ENCODE data around the gene CCDC73. TPM values are rescaled to one million over a fixed set of nuclear protein-coding genes. Genes with fewer than 3 reads are reported as not detected.
A peak's percentile ranks its signal among the peaks of the same experiment; 100 is the strongest.
"Not testable (repeated sequence)": the region's sequence is repeated elsewhere in the genome, so short reads cannot be mapped to it uniquely, and the experiment has no call there.

The CCDC73 gene
- total RNA-seq, 2 donors from 2014 or later = not detected

DNA sequence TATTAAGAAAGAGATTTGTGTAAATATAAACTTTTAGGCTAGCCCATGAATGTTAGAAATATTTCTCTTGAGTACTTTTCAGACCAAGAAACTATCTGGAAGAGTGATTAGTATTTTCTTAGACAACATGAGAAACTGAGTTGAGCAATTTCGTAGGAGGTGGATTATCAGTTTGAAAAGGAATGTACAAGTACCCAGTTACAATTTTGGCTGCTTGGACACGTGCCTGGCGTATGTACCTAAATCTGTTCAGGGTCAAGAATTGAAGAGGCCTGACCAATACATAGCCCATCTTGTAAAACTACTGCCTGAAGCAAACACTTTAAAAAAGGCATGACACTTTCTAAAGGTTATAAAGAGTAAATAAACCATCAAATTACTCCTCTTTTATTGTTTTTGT is 71.1 kb downstream of the CCDC73 start:
- intact Hi-C loops (cut with DNase I, micrococcal nuclease) = no loop called here
- DNase-seq (no peak), ATAC-seq (no peak)

DNA sequence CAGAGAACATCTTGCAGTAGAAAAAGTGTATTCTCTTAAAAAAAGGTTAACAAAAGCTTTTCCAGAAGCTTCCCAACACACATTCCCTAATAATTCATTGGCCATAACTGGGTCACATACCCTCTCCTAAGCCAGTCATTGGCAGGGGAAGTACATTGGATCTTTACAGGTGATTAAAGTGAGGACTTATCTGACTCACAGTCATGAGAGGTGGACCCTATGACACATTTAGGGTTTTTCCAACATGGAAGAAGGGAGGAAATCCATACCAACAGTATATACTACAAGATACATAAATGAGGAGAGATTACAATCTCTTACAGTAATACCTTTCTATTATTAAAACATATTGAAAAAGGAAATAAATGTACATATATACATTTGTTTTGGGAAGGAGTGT is 72.2 kb downstream of the CCDC73 start:
- DNase-seq = no peak
- intact Hi-C loops (cut with DNase I, micrococcal nuclease) = no loop called here
- ATAC-seq = no peak

DNA sequence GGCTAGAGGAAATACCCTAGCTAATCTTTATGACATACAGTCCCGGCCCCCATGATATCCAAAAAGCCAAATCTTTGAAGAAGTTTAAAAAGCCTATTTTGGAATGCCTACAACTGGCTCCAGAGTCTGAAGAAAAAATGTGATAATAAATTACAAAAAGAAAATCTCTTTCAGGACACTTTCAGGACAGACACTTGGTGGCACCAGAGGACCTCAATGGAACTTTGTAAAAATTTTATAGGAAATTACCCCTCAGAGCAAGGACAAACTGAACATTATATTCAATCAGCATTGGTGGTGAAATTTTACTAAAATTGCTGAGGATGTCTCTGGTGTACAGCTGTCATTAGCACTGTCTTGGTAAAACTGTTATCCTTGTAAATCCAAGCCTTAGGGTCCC is 81.0 kb downstream of the CCDC73 start:
- intact Hi-C loops (cut with DNase I, micrococcal nuclease) = no loop called here
- ATAC-seq (no peak), DNase-seq (no peak)

DNA sequence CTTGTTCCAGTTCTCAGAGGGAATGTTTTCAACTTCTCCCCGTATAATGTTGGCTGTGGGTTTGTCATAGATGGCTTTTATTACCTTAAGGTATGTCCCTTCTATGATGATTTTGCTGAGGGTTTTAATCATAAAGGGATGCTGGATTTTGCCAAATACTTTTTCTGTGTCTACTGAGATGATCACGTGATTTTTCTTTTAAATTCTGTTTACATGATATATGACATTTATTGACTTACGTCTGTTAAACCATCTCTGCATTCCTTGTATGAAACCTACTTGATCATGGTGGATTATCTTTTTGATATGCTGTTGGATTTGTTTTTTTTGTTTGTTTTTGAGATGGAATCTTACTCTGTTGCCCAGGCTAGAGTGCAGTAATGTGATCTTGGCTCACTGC is 85.5 kb downstream of the CCDC73 start:
- intact Hi-C loops (cut with DNase I, micrococcal nuclease); ATAC-seq; DNase-seq: not testable (repeated sequence)

DNA sequence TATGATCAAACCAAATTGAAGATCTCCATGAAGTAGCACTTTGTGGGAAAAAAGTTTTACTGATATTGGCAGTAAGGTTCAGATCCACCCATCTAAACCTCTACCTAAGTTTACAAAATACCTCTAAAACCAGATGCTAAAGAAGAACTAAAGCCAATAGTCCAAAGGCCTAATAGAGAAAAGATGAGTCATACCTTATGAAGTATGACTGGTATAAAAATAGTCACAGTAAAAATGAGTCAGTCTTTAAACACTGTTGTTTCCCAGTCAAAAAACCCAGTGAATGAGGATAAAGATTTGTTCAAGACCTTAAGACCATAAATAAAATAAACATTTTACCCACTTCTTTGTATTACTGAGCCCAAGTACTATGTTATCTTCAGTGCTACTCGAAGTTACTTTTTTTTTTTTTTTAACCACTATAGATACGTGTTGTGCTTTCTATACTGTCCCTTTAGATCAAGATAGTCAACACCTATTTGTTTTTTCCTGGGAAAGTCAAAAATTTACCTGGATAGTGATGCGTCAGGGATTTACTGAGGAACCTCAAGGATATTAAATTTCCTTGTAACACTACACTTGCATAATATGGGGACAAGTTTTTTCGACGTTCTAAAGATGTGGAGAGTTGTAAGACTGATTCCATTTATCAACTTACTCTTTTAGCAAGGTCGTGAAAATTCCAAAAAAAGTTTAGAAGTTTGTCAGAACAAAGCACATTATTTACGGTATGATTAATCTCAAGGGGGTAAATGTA is 87.3 kb downstream of the CCDC73 start:
- intact Hi-C loops (cut with DNase I, micrococcal nuclease) = no loop called here
- DNase-seq (no peak), ATAC-seq (peak; percentile 64)

DNA sequence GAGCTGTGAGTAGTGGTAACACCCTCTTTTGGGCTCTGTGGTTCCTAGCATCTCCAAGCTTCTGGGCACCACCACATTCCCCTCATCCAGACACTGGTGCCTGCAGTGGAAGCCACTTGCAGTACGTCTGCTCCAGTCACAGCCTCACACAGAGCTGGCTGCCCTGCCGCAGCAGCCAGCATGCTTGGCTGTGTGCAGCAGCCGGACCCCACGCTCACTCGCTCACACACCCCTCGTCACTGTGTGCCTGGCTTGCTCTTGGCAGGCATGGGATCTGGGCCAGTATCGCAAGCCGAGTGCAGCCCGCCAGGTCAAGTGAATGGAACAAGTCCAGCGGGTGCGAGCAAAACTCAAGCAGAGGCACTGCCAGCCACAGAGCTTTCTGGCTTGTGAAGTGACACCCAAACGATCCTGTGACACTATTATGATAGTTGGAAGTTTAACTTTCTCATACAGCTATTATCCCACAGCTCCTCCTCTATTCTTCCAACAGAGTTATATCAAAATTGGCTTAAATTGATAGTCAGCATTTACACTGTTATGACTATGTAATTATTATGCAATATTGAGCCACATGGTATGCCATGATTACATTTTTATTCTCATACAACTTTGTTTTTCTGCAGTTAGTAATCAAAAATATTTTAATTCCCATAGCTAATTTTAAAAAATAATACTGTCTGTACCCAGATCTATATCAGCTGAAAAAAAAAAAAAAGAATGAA is 89.0 kb downstream of the CCDC73 start:
- intact Hi-C loops (cut with DNase I, micrococcal nuclease) = no loop called here
- DNase-seq = no peak
- ATAC-seq = no peak

DNA sequence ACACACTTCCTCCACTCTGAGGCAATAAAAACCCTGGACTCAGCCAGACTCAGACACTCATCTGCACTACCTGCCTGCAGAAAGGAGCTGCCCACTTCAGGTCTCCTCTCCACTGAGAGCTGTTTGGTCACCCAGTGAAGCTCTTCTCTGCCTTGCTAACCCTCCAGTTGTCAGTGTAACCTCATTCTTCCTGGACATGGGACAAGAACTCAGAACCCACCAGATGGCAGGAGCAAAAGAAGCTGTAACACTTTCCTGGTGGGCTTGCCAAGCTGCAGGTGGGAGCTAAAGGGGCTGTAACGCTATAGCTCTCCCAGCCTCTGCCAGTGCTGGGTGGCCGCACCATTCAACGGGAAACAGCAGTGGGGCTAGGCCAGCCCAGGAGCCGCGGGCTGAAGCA is 89.7 kb downstream of the CCDC73 start:
- DNase-seq (no peak), ATAC-seq (peak; percentile 49)
- intact Hi-C loops (cut with DNase I, micrococcal nuclease) = no loop called here

DNA sequence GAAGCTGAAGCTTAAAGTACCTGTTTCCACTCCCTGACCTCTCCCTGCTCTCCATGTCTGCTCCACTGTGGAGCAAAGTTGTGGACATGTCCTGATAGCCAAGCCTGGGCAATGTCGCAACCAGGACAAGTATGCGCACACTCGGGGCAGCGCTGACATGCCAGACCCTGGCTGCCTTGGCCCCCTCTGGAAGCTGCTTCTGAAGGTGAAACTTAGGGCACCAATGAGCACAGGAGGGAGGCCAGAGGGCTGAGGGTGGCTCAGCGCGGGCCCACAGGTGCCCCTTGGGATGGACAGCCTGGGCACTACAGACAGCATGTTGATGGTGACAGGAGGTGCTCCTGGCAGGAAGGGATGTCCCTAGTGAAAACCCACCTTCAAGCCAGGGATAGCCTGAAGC is 90.2 kb downstream of the CCDC73 start:
- intact Hi-C loops (cut with DNase I, micrococcal nuclease) = no loop called here
- DNase-seq (no peak), ATAC-seq (no peak)

DNA sequence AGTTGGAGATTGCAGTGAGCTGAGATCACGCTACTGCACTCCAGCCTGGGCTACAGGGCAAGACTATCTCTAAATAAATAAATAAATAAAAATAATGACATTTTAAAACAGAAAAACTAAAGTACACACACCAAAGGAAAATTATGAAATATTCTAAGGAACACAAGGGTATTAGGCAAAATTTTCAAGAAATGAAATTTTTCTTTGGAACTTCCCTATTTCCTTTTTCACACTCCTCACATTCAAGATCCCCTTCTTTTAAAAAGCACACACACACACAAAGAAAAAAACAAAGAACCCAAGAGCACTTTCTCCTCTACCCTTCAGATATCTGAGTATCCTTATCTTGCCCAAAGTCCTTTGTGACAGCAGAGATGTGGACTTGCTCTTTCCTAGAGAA is 92.8 kb downstream of the CCDC73 start:
- intact Hi-C loops (cut with DNase I, micrococcal nuclease) = no loop called here
- no peak for DNase-seq
- ATAC-seq = no peak

DNA sequence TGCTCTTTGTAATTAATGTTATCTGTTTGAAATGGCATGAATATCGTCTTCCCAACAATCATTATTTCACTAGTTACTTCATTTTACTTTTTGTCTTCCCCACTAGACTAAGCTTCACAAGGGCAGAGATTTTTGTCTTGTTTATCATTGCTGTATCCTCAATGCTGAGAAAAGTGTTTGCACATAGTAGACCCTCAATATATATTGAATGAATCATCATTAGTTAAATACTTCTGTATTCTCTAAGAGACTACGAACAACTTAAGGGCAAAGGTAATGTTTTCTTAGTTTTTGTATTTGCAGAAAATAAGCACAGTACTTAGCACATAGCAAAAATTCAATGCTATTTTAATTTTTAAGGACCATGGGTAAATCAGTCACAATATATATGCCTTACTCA is 95.9 kb downstream of the CCDC73 start:
- DNase-seq (no peak), ATAC-seq (no peak)
- intact Hi-C loops (cut with DNase I, micrococcal nuclease) = no loop called here

DNA sequence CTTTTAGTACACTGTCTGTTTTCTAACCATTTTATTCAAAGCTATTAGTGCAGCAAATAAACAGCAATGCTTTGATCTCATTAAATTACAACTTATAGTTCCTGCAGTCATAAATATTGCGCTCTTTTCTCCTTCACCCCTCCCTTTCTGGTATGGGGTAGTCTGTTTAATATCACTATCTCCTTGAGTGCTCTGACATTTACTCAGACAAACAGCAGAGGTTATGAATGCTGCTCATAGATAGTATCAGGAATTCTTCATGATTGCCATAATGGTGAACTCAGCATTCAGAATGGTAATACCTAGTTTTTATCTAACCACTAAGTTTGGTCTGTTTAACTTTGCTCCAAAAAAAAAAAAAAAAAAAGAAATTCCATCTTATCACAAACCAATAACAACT is 123.4 kb downstream of the CCDC73 start:
- DNase-seq (no peak), ATAC-seq (no peak)
- intact Hi-C loops (cut with DNase I, micrococcal nuclease) = no loop called here

DNA sequence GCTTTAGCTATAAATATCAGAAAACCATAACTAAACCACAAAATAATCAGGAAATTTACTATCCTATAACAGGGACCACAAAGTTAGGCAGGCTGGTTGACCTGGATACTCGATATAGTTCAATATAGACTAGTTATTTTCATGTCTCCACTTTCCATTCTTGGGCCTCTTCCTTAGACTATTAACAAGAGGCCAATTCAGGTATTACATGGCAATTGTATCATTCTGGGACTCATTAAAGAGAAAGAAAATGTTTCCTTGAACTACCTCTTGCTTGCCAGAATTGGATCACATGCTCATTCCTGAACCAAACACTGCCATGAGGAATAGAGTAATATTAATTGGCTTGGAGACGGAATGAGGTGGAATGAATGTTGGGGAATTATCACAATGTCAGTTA is 134.8 kb downstream of the CCDC73 start:
- ATAC-seq (no peak), DNase-seq (no peak)
- intact Hi-C loops (cut with DNase I, micrococcal nuclease) = no loop called here

DNA sequence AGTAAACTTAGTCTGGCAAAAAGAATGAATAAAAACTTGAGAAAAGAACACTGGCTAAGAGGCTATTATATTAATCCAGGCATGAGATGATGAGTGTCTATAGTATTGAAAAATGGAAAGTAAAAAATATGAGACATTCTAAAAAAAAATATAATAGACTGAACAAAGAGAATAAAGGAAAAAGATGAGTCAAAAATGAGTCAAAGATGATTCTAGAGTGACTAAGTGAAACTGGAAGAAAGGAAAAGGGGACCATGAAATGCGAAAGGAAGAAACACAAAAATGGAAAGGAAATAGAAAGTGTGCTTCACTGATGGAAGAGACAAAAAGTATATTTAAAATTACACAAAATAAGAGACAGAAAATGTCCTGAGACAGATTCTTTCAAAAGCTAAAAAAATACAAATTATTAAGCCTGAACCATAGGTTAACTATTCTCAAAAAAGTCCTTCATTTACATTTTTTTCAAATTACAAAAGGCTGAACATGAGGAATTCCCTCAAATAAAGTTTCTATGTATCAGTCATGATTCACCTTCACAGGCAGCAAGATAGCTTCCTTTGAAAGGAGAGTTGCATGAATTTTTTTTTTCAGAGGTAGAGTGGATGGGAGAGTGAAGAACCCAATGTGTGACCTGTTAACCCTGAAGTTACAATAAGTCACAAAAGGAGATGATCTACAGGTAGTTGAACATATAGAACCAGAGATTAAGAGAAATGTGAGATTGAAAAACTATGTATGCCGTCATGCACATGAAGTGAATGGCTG is 135.6 kb downstream of the CCDC73 start:
- DNase-seq = no peak
- intact Hi-C loops (cut with DNase I, micrococcal nuclease) = no loop called here
- ATAC-seq = no peak

DNA sequence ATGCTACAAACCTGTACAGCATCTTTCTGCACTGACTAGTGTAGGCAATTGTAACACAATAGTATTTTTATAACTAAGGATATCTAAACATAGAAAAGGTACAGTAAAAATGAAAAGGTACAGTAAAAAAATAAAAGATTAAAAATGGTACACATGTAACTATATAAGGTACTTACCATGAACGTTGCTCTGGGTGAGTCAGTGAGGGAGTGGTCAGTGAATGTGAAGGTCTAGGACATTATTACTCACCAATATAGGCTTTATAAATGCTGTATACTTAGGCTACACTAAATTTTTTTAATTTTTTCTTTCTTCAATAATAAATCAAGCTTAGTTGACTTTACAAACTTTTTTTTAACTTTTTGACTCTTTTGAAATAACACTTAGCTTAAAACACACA is 150.9 kb downstream of the CCDC73 start:
- no peak for DNase-seq
- intact Hi-C loops (cut with DNase I, micrococcal nuclease) = no loop called here
- ATAC-seq = no peak

DNA sequence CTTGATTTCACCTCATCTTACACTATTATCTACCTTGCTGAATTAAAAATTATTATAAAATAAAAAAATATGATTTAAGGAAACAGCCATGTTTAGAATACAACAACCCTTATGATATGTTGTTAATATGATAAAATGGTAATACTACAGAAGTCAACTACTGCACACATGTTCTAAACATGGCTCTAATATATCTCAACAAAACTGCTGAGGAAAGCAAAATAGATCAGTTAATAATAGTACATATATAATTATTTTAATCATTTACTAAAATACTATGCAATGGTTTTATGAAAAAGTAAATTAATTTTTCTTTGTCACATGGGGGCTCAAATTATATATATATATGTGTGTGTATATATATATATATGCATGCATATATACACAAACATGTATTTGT is 153.1 kb downstream of the CCDC73 start:
- no peak for DNase-seq
- intact Hi-C loops (cut with DNase I, micrococcal nuclease) = no loop called here
- ATAC-seq = no peak

DNA sequence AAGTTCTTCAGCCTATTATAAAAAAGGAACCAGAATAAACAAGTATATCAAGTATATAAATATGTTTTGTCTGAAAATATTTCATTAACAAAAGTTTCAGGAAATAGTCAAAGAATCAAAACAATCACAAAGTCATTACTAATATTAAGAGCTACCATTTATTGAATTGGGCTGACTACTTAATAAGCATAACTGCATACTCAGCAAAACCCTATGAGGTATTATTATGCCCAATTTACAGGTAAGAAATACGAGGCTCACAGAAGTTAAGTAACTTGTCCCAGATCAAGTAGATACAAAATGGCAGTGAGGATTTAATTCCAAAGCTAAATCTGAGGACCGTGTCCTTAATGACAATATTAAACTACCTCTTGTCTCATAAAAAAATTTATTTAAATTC is 158.6 kb downstream of the CCDC73 start:
- ATAC-seq = no peak
- intact Hi-C loops (cut with DNase I, micrococcal nuclease) = no loop called here
- DNase-seq = no peak

DNA sequence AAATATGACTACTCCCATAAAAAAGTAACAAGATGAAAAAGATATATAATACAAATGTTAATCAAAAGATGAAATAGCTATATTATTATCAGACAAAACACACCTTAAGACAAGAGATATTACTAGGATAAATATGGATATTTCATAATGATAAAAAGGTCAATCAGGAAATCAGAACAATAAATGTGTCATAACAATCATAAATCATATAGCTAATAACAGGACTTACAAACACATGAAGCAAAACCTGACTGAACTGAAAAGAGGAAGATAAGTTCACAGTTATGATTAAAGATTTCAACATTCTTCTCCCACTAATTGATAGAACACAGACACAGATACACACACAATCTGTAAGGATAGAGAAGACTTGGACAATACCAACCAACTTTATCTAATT is 163.6 kb downstream of the CCDC73 start:
- no peak for ATAC-seq
- no peak for DNase-seq
- intact Hi-C loops (cut with DNase I, micrococcal nuclease) = no loop called here

DNA sequence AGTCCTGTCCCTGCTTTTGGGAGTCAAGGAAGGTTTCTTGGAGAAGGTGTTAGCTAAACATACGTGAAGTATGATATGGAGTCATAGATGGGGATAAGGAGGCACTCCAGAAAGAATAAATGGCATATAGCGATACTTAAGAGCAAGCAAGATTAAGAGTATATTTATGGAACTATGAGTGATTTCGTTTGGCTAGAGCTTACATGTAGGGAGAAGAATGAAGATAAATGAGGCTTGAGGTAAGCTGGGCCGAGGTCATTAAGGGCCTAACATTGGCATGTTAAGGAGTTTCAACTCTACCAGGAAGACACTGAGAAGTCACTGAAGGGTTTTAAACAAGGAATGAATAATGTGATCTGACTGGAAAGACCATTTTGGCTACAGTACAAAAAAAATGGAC is 177.6 kb downstream of the CCDC73 start:
- ATAC-seq (no peak), DNase-seq (no peak)
- intact Hi-C loops (cut with DNase I, micrococcal nuclease) = no loop called here

DNA sequence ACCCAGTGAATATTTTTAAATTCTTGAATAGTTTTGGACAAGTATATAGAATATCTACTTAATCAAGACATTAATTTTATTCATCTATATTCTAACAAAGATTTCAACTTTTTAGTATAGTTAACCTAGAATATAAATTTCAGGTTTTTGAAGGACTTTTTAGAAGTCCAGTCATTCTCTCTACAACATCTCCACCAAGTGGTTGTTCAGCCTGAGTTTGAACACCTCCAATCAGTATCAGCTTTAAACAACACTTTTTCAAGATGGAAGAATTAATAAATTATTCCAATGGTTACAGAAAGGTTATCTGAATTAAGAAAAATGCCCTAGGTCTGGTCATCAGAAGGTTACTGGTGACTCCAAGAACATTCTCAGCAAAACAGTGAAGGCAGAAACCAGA is 179.0 kb downstream of the CCDC73 start:
- ATAC-seq (no peak), DNase-seq (no peak)
- intact Hi-C loops (cut with DNase I, micrococcal nuclease) = no loop called here

DNA sequence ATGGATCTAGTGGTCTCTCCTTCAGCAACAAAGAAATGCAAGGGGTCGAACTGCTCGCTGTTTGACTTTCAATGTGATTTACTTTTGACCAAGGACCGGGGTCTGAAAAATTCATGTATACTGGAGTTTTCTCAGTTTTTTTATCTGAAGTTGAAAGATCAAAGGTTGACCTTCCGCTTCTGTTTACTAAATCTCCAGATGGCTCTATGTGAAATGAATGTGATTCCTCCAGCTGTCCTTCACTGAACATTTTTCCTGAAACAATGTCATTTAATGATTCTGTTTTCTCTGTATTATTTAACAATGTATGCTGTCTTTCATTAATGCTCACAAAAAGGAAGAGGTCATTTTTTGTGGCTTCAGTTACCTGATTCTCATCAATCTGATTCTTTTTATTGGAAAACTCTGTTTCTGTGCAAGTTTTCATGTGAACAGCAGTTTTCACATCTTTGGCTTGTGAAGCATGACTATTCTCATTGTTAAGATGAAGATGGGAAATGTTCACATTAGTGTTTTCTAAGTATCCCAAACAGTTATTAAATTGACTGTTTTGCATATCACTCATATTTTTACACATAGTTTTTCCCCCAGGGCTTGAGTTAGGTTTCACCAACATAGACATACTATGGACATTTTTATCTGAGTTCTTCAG is 180.8 kb downstream of the CCDC73 start:
- DNase-seq (no peak), ATAC-seq (no peak)
- intact Hi-C loops (cut with DNase I, micrococcal nuclease) = no loop called here
